ENCODE measurements around the gene ZNF598. TPM values are rescaled to one million over a fixed set of nuclear protein-coding genes. Genes with fewer than 3 reads are reported as not detected.

ZNF598 gene
- total and polyA plus RNA-seq, 2 of the 13 experiments (the other 11 are each of a cell fraction or from before 2014, with no cell fraction given), result 13.5 to 14.2 TPM

GRCh38 chr16:2016407-2016922 lies 6.8 kb upstream of the ZNF598 start (continued):
- no peak for TF ChIP-seq ATF7 (IDR thresholded peaks at IDR 0.05)
- TF ChIP-seq ATF7 (CRISPR knock-in tag; IDR thresholded peaks at IDR 0.05), result no peak
- TF ChIP-seq KLF12 (CRISPR knock-in tag; IDR thresholded peaks at IDR 0.05; ENCODE audit: borderline replicate concordance), result no peak
- no peak for TF ChIP-seq ZBTB33 (CRISPR knock-in tag; IDR thresholded peaks at IDR 0.05)
- no peak for TF ChIP-seq ZNF776 (CRISPR knock-in tag; IDR thresholded peaks at IDR 0.05)
- TF ChIP-seq ZNF331 (CRISPR knock-in tag; IDR thresholded peaks at IDR 0.05), result no peak
- TF ChIP-seq TCF7 (IDR thresholded peaks at IDR 0.05; ENCODE audit: low read depth), result no peak
- TF ChIP-seq KLF9 (CRISPR knock-in tag; IDR thresholded peaks at IDR 0.05; ENCODE audit: low read depth), result no peak
- TF ChIP-seq RXRB (CRISPR knock-in tag; IDR thresholded peaks at IDR 0.05; ENCODE audit: borderline replicate concordance), result no peak; the same call in 1 of the 2 replicates
- TF ChIP-seq PHF8 (CRISPR knock-in tag; IDR thresholded peaks at IDR 0.05), result no peak
- peak; percentile 71; the same call in 1 of the 2 replicates for TF ChIP-seq ZBTB7B (CRISPR knock-in tag; IDR thresholded peaks at IDR 0.05)
- TF ChIP-seq PRDM10 (CRISPR knock-in tag; IDR thresholded peaks at IDR 0.05; ENCODE audit: low read depth), result no peak
- TF ChIP-seq ARID2 (CRISPR knock-in tag; IDR thresholded peaks at IDR 0.05; ENCODE audit: borderline replicate concordance), result no peak
- no peak for TF ChIP-seq FOXA1 (IDR thresholded peaks at IDR 0.05)
- no peak for TF ChIP-seq FOXA1 (CRISPR knock-in tag; IDR thresholded peaks at IDR 0.05)
- TF ChIP-seq, protein P1, sequence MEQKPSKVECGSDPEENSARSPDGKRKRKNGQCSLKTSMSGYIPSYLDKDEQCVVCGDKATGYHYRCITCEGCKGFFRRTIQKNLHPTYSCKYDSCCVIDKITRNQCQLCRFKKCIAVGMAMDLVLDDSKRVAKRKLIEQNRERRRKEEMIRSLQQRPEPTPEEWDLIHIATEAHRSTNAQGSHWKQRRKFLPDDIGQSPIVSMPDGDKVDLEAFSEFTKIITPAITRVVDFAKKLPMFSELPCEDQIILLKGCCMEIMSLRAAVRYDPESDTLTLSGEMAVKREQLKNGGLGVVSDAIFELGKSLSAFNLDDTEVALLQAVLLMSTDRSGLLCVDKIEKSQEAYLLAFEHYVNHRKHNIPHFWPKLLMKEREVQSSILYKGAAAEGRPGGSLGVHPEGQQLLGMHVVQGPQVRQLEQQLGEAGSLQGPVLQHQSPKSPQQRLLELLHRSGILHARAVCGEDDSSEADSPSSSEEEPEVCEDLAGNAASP (CRISPR knock-in tag; IDR thresholded peaks at IDR 0.05; ENCODE audit: borderline replicate concordance), result 0 out of 2 replicates have a peak, but pooled peaks have one; percentile 26
- TF ChIP-seq HNRNPUL1 (IDR thresholded peaks at IDR 0.05; ENCODE audit: low read depth, low read length), result no peak
- TF ChIP-seq JARID2 (CRISPR knock-in tag; IDR thresholded peaks at IDR 0.05; ENCODE audit: insufficient replicate concordance), result no peak
- TF ChIP-seq RNF2 (conservative IDR thresholded peaks at IDR 0.05; ENCODE audit: low read depth), result no peak
- TF ChIP-seq KDM5A (IDR thresholded peaks at IDR 0.05; ENCODE audit: borderline replicate concordance, low read length), result no peak
- TF ChIP-seq KLF15 (CRISPR knock-in tag; IDR thresholded peaks at IDR 0.05; ENCODE audit: borderline replicate concordance), result no peak
- TF ChIP-seq ZNF556 (CRISPR knock-in tag; IDR thresholded peaks at IDR 0.05; ENCODE audit: borderline replicate concordance), result no peak
- TF ChIP-seq, protein P2, sequence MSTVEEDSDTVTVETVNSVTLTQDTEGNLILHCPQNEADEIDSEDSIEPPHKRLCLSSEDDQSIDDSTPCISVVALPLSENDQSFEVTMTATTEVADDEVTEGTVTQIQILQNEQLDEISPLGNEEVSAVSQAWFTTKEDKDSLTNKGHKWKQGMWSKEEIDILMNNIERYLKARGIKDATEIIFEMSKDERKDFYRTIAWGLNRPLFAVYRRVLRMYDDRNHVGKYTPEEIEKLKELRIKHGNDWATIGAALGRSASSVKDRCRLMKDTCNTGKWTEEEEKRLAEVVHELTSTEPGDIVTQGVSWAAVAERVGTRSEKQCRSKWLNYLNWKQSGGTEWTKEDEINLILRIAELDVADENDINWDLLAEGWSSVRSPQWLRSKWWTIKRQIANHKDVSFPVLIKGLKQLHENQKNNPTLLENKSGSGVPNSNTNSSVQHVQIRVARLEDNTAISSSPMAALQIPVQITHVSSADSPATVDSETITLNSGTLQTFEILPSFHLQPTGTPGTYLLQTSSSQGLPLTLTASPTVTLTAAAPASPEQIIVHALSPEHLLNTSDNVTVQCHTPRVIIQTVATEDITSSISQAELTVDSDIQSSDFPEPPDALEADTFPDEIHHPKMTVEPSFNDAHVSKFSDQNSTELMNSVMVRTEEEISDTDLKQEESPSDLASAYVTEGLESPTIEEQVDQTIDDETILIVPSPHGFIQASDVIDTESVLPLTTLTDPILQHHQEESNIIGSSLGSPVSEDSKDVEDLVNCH (CRISPR knock-in tag; IDR thresholded peaks at IDR 0.05), result no peak

Measured in HepG2 (cell line).